Ovary (tissue), 9 donors: ENCODE results near the gene KIF26B. TPM values are rescaled to one million over a fixed set of nuclear protein-coding genes. Genes with fewer than 3 reads are reported as not detected.

ENCODE experiments used
- DNase-seq, 5 donors: peaks; one replicate each; pipeline ENCODE4 v3.0.0-alpha.2; 2019 to 2020
- H3K27ac ChIP-seq, 2 donors: fragments of 200-600 bp; one replicate each; pipeline versions ENCODE4 v1.5.1 to v1.8.0; 2019 to 2022
- H3K27me3 ChIP-seq: fragments of 200-600 bp; one replicate; pipeline ENCODE4 v1.8.0; 2022
- H3K36me3 ChIP-seq: fragments of 200-600 bp; sonication (generic); one replicate; pipeline ENCODE4 v1.5.1; 2019
- H3K4me1 ChIP-seq: one replicate; pipeline ENCODE4 v1.8.1; 2013; ENCODE audit warnings: mild to moderate bottlenecking, moderate library complexity; ENCODE audit not compliant: insufficient read depth
- H3K4me3 ChIP-seq: fragments of 200-600 bp; sonication (generic); one replicate; pipeline ENCODE4 v1.5.1; 2017
- H3K9me3 ChIP-seq, 2 donors: fragments of 200-600 bp in 1 of 2; sonication (generic) in 1 of 2; one replicate each; pipeline versions ENCODE4 v1.5.1 to v1.8.1; 2013 to 2019; ENCODE audit warnings: mild to moderate bottlenecking in 1 of 2, moderate library complexity in 1 of 2
- EP300 ChIP-seq: sonication (generic); formaldehyde crosslinking; IDR thresholded peaks from one replicate; pipeline ENCODE4 v1.6.1; 2017; ENCODE audit warnings: antibody characterized with exemption
- POLR2A ChIP-seq: fragments of 450-650 bp; IDR thresholded peaks from one replicate; pipeline ENCODE4 v1.6.1; 2017; ENCODE audit warnings: antibody characterized with exemption, mild to moderate bottlenecking, moderate library complexity
- WGBS, 3 donors: extraction: QIAGEN DNeasy Blood & Tissue Kit in 1 of 3; methylation state at CpG; one replicate each; pipeline versions ENCODE4 v1.1.5 to v1.1.7; 2013 to 2017; 5-methylcytosine and 5-hydroxymethylcytosine counted together
- intact Hi-C, 4 donors: fragments of 100-400 bp; cut with DNase I; formaldehyde crosslinking; loops; one replicate each; pipeline versions ENCODE4 v1.11.0 to v1.15.1; 2022 to 2023
- polyA plus RNA-seq, 2 donors: library from polyadenylated mRNA; stranded (reverse); fragments of 200-250 nt in 1 of 2; fragments of 350-450 nt in 1 of 2; fragmentation: Illumina TruSeq in 1 of 2; extraction: RNeasy Lipid Tissue Mini Kit (QIAGEN cat#74804) in 1 of 2; gene quantifications; one replicate each; pipeline ENCODE4 v1.2.3, GENCODE V29; 2013 to 2014
- total RNA-seq, 7 donors: library from RNA; depleted of rRNA in 2 of 7; stranded (reverse); fragments of >200 nt in 2 of 7; fragmentation: NEBNext Ultra II Directional in 3 of 7; extraction: Animal tissue kit (Norgen Biotek cat#: 25700) in 3 of 7; gene quantifications; one replicate each; pipeline versions ENCODE4 v1.1.0 to v1.2.4, GENCODE V29; 2016 to 2023
- TF ChIP-seq, protein P1 (sequence below), 3 donors: fragments of 450-650 bp in 2 of 3; fragments of 200-600 bp in 1 of 3; IDR thresholded peaks; one replicate each; pipeline versions ENCODE4 v1.5.1 to v1.8.0; 2016 to 2022; ENCODE audit warnings: antibody characterized with exemption in 3 of 3, mild to moderate bottlenecking in 1 of 3
- donor health status: DM: no; HTN: no; CAD: no; lungs with moderate emphysema.
- donor health status: DM: no; HTN: no; CAD: no.
- donor health status: Bipolar disorder and iron deficiency.
- donor health status: DM: yes; HTN: yes; CAD: no.
- donor health status: DM: no; HTN: no; CAD: no.
- donor health status: DM: yes; HTN: yes; CAD: no.

KIF26B gene
- total and polyA plus RNA-seq, 9 donors = 0.28 to 4.0 (median 0.54) TPM

DNA sequence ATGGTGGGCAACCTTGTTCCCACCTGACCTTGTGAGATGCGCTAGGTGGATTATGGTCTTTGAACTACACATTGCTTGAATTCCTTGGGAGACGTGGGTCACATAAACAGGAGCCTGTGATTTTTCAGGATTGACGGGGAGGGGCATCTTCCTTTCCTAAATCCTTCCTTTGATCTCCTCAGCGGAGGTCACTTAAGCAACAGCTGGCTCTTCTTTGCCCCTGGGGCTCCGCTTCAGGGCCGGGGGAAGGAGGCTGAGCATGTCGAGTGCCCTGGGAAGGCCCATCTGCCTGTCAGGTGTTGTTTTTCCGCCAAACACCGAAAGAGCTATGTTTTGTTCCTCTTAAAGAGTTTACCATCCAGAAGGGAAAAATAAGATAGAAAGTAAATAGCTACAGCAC is 40.6 kb downstream of the KIF26B start:
- WGBS, 3 donors = 87 to 92% (median 91%) methylated on average over 9 of the region's 9 CpGs
- H3K36me3 ChIP-seq = no peaks in the 10 kb centered on the region
- H3K27ac ChIP-seq = no peak overlapping the region
- H3K27me3 ChIP-seq = no peaks in the 10 kb centered on the region
- intact Hi-C loops = no loop called here
- no peaks in the 10 kb centered on the region for H3K9me3 ChIP-seq
- TF ChIP-seq EP300 (no peak), POLR2A (no peak)
- TF ChIP-seq, protein P1, sequence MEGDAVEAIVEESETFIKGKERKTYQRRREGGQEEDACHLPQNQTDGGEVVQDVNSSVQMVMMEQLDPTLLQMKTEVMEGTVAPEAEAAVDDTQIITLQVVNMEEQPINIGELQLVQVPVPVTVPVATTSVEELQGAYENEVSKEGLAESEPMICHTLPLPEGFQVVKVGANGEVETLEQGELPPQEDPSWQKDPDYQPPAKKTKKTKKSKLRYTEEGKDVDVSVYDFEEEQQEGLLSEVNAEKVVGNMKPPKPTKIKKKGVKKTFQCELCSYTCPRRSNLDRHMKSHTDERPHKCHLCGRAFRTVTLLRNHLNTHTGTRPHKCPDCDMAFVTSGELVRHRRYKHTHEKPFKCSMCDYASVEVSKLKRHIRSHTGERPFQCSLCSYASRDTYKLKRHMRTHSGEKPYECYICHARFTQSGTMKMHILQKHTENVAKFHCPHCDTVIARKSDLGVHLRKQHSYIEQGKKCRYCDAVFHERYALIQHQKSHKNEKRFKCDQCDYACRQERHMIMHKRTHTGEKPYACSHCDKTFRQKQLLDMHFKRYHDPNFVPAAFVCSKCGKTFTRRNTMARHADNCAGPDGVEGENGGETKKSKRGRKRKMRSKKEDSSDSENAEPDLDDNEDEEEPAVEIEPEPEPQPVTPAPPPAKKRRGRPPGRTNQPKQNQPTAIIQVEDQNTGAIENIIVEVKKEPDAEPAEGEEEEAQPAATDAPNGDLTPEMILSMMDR (IDR thresholded peaks at IDR 0.05) = no peak
- peaks cover 2% of the 10 kb centered on the region for H3K4me1 ChIP-seq
- no peak overlapping the region for H3K4me3 ChIP-seq
- no peak for DNase-seq

DNA sequence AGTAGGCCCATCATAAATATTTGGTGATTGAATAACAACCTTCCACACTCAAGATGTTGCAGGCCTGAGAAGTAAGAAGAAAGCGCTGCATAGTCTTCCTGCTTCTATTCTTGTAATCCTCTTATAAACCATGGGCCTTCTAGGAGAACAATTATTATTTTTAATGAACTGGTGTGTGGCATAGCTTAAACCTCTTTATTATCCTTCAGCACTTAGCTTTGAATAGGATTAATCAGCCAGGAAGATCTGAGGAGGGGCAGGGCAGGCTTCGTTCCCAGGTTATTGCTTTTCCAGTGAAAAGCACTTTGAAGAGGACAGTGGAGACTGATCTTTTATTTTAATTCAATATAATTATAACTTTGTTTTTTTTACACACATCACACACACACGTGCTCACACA is 42.3 kb downstream of the KIF26B start:
- 60 to 66% (median 64%) methylated on average over 3 of the region's 3 CpGs for WGBS, 3 donors
- H3K27ac ChIP-seq = no peak overlapping the region
- peaks cover 2% of the 10 kb centered on the region for H3K4me1 ChIP-seq
- intact Hi-C loops = no loop called here
- DNase-seq = no peak
- no peaks in the 10 kb centered on the region for H3K9me3 ChIP-seq
- no peak overlapping the region for H3K4me3 ChIP-seq
- no peaks in the 10 kb centered on the region for H3K36me3 ChIP-seq
- H3K27me3 ChIP-seq = no peaks in the 10 kb centered on the region
- TF ChIP-seq POLR2A (no peak), EP300 (no peak)
- TF ChIP-seq, protein P1 (IDR thresholded peaks at IDR 0.05) = no peak

DNA sequence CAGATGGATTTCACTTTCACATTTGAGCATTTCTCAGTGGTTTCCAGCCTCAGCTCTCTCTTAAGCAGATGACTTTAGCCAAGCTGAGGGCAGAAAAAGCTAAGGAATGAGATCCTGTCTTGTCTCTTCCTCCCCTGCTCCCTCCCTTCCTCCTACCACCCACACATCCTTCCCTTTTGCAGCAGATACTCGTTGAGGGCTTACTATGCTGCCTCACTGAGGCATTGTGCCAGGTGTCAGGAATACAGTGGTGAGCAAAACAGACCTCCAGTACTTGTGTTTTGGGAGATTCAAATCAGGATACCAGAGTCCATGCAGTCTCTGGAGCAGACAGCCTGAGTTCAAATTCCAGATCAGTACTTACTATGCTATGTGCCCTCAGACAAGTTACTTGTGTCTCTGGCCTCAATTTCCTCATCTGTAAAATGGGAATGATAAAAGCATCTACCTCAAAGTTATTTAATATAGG is 43.2 kb downstream of the KIF26B start:
- no peak for DNase-seq
- Histone ChIP-seq H3K9me3 (no peaks in the 10 kb centered on the region), H3K36me3 (no peaks in the 10 kb centered on the region), H3K4me3 (no peak overlapping the region), H3K27me3 (no peaks in the 10 kb centered on the region), H3K4me1 (peaks cover 2% of the 10 kb centered on the region), H3K27ac (no peak overlapping the region)
- intact Hi-C loops = no loop called here
- 0% methylated on average over 1 of the region's 1 CpG for WGBS, 3 donors
- TF ChIP-seq POLR2A (no peak), EP300 (no peak)
- TF ChIP-seq, protein P1 (IDR thresholded peaks at IDR 0.05) = no peak

DNA sequence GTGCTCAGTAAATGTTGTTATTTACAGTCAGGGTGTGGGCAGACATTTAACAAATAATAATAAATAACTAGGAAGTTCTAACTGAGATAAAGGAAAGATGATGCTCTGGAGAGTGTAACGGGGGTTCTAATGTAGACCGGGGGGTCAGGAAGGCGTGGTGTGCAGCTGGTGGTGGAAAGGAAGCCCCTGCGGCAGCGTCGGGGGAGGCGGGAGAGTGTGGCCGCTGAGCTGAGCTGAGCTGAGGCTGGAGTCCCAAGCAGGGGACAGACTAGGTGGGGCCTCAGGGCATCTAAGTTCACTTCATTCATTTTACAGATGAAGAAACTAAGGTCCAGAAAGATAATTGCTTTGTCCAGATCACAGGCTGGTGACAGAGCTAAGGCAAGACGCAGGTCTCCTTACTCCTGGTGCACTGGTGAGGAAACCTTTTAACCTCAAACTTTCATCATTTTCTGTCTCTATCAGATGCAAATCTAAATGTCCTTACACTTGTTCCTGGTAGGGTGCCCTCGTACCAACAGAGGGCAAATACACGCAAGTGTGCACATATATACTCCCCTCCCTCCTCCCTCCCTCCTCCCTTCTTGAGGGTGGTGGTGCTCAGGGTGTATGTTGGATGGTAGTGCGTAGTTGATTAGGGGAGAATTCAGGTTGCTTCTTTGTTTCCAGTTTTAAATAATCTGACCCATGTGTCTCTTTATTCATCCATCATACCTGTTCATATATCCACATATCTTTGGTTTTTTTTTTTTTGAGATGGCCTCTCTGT is 44.1 kb downstream of the KIF26B start:
- Histone ChIP-seq H3K27me3 (no peaks in the 10 kb centered on the region), H3K4me3 (no peak overlapping the region), H3K27ac (no peak overlapping the region), H3K9me3 (no peaks in the 10 kb centered on the region), H3K36me3 (no peaks in the 10 kb centered on the region), H3K4me1 (peaks cover 2% of the 10 kb centered on the region)
- no peak for DNase-seq
- intact Hi-C loops = no loop called here
- TF ChIP-seq POLR2A (no peak), EP300 (no peak)
- TF ChIP-seq, protein P1 (IDR thresholded peaks at IDR 0.05) = no peak
- 58 to 63% (median 60%) methylated on average over 12 of the region's 12 CpGs for WGBS, 3 donors
